ENCODE measurements around the gene ENO3.

DNA sequence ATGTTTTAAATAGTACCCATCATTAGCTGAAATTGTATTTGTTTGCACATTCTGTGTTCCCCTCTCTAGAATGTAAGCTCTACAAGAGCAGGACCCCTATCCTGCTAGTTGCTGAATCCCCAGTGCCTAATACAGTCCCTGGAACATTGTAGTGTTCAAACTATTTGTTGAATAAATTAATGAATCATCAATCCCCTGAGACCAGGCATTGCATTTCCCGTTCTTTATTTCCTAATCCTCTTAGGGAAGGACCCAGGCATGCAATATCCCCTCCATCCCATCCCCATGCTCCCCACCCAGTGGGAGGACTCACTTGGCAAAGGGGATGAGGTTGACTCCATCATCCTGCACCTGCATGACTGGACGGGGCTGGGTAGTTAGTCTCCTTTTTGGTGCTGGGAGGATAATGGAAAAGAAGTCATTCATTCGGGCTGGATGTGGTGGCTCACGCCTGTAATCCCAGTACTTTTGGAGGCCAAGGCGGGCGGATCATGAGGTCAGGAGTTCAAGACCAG is 43.2 kb downstream of the ENO3 start:
- no peak for TF ChIP-seq POLR2A (IDR thresholded peaks at IDR 0.05)
- TF ChIP-seq, protein P1, sequence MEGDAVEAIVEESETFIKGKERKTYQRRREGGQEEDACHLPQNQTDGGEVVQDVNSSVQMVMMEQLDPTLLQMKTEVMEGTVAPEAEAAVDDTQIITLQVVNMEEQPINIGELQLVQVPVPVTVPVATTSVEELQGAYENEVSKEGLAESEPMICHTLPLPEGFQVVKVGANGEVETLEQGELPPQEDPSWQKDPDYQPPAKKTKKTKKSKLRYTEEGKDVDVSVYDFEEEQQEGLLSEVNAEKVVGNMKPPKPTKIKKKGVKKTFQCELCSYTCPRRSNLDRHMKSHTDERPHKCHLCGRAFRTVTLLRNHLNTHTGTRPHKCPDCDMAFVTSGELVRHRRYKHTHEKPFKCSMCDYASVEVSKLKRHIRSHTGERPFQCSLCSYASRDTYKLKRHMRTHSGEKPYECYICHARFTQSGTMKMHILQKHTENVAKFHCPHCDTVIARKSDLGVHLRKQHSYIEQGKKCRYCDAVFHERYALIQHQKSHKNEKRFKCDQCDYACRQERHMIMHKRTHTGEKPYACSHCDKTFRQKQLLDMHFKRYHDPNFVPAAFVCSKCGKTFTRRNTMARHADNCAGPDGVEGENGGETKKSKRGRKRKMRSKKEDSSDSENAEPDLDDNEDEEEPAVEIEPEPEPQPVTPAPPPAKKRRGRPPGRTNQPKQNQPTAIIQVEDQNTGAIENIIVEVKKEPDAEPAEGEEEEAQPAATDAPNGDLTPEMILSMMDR (IDR thresholded peaks at IDR 0.05) = no peak

Data from testis (tissue), 2 donors.